Heart left ventricle (tissue), 16 donors: ENCODE data around the gene PTPRN2. TPM values are rescaled to one million over a fixed set of nuclear protein-coding genes. Genes with fewer than 3 reads are reported as not detected.

ENCODE experiments used
- ATAC-seq, 4 donors: fragments of 200-7000 bp; cut with Tn5 transposase; one replicate each; pipeline ENCODE4 v1.9.1; 2020 to 2022; ENCODE audit warnings: moderate library complexity in 4 of 4, mild to moderate bottlenecking in 3 of 4, moderate number of reproducible peaks in 1 of 4
- DNase-seq, 5 donors: peaks; one replicate each; pipeline ENCODE4 v3.0.0-alpha.2; 2020
- H3K27ac ChIP-seq, 12 donors: fragments of 200-600 bp; sonication (generic) in 4 of 12; one replicate each; pipeline versions ENCODE4 v1.5.0 to v1.8.0; 2016 to 2022; ENCODE audit warnings: mild to moderate bottlenecking in 2 of 12
- H3K27me3 ChIP-seq, 9 donors: fragments of 200-600 bp; sonication (generic) in 2 of 9; one replicate each; pipeline versions ENCODE4 v1.5.1 to v1.8.0; 2016 to 2022; ENCODE audit warnings: mild to moderate bottlenecking in 3 of 9
- H3K36me3 ChIP-seq, 9 donors: fragments of 200-600 bp; sonication (generic) in 2 of 9; one replicate each; pipeline versions ENCODE4 v1.5.0 to v1.8.0; 2018 to 2022; ENCODE audit warnings: mild to moderate bottlenecking in 2 of 9
- H3K4me1 ChIP-seq, 12 donors: fragments of 200-600 bp; sonication (generic) in 4 of 12; one replicate each; pipeline versions ENCODE4 v1.5.0 to v1.8.0; 2016 to 2022; ENCODE audit warnings: mild to moderate bottlenecking in 3 of 12
- H3K4me3 ChIP-seq, 12 donors: fragments of 200-600 bp; sonication (generic) in 4 of 12; one replicate each; pipeline versions ENCODE4 v1.5.0 to v1.8.0; 2017 to 2022; ENCODE audit warnings: mild to moderate bottlenecking in 9 of 12, moderate library complexity in 4 of 12
- H3K9me3 ChIP-seq, 12 donors: fragments of 200-600 bp; sonication (generic) in 4 of 12; one replicate each; pipeline versions ENCODE4 v1.5.0 to v1.8.0; 2016 to 2022; ENCODE audit warnings: mild to moderate bottlenecking in 1 of 12
- CTCF ChIP-seq, 12 donors: fragments of 200-600 bp; sonication (generic) in 4 of 12; IDR thresholded peaks; one replicate each; pipeline versions ENCODE4 v1.5.0 to v1.8.0; 2018 to 2022; ENCODE audit warnings: antibody characterized with exemption in 12 of 12, mild to moderate bottlenecking in 5 of 12
- POLR2A ChIP-seq, 2 donors: fragments of 450-650 bp; IDR thresholded peaks; one replicate each; pipeline ENCODE4 v1.6.1; 2017; ENCODE audit warnings: antibody characterized with exemption in 2 of 2, mild to moderate bottlenecking in 2 of 2, moderate library complexity in 2 of 2
- WGBS, 4 donors: extraction: QIAGEN DNeasy Blood & Tissue Kit in 2 of 4; methylation state at CpG; one replicate each; pipeline versions ENCODE4 v1.1.5 to v1.1.7; 2013 to 2018; 5-methylcytosine and 5-hydroxymethylcytosine counted together
- intact Hi-C, 10 donors: fragments of 100-400 bp; cut with DNase I; formaldehyde crosslinking; loops; one replicate each; pipeline versions ENCODE4 v1.11.1 to v1.14.2; 2022
- polyA plus RNA-seq, 2 donors: library from polyadenylated mRNA; stranded (reverse); fragments of 200-250 nt; gene quantifications; one replicate each; pipeline ENCODE4 v1.2.3, GENCODE V29; 2013
- total RNA-seq, 9 donors: library from RNA; depleted of rRNA in 2 of 9; stranded (reverse); fragments of >200 nt in 2 of 9; fragmentation: NEBNext Ultra II Directional in 3 of 9; extraction: Animal tissue kit (Norgen Biotek cat#: 25700) in 3 of 9; gene quantifications; one replicate each; pipeline versions ENCODE4 v1.1.0 to v1.2.4, GENCODE V29; 2016 to 2023
- donor health status: ischemic (EF 13 %, LVEDD 7.1; RV severe dilation, severe dysfunction).
- donor health status: healthy with polysubstance abuse.
- donor health status: DM: no; HTN: yes; CAD: no.
- donor health status: DM: no; HTN: no; CAD: no.
- donor health status: ischemic (EF 25% LVEDD 6.9; RV normal size, moderate dysfunction).
- donor health status: ischemic (EF 25% LVEDD 5.7; RV mildly dilated, moderate dysfunction).
- donor health status: healthy.
- donor health status: DM: yes; HTN: yes; CAD: no.
- donor health status: ischemic (EF 35%, LVEDD 5.7; RV mildly dilated, moderate dysfunction).
- donor health status: nonischemic (EF 11% LVEDD 7.7; RV severe dilation, severe dysfunction).
- donor health status: DM: yes; HTN: yes; CAD: no.
- donor health status: PGD.
- donor health status: ischemic (EF 29% LVEDD 5.4; RV normal size, mild dysfunction).
- donor health status: nonischemic (EF 23%, LVEDD 6.1; RV moderate dilation, normal function).

The PTPRN2 gene
- total and polyA plus RNA-seq, 11 donors, result 0.61 to 2.3 (median 1.3) TPM

- intact Hi-C loops, result no loop called here
- H3K27me3 ChIP-seq, result no peaks in the 10 kb centered on the region
- no peaks in the 10 kb centered on the region for H3K4me1 ChIP-seq
- H3K4me3 ChIP-seq, result no peak overlapping the region
- no peak overlapping the region for H3K27ac ChIP-seq
- 84 to 93% (median 87%) methylated on average over 17 to 18 of the region's 18 CpGs for WGBS, 4 donors
- H3K9me3 ChIP-seq, result no peaks in the 10 kb centered on the region
- TF ChIP-seq POLR2A (IDR thresholded peaks at IDR 0.05) (no peak), CTCF (IDR thresholded peaks at IDR 0.05) (no peak)
- DNase-seq, result no peak
- no peaks in the 10 kb centered on the region for H3K36me3 ChIP-seq
- no peak for ATAC-seq
These were observed 1047.6 kb downstream of the PTPRN2 start for GRCh38 chr7:157540020-157540419.

- WGBS, 4 donors, result 89 to 94% (median 92%) methylated on average over 19 of the region's 19 CpGs
These were observed 1048.1 kb downstream of the PTPRN2 start for GRCh38 chr7:157539521-157539920.

GRCh38 chr7:157538735-157539134 is 1048.9 kb downstream of the PTPRN2 start:
- Histone ChIP-seq H3K27me3 (no peaks in the 10 kb centered on the region), H3K4me1 (no peaks in the 10 kb centered on the region), H3K27ac (no peak overlapping the region), H3K4me3 (no peak overlapping the region), H3K9me3 (peaks cover 0 to 1% (median 0%) of the 10 kb centered on the region in 12 donors), H3K36me3 (no peaks in the 10 kb centered on the region)
- 94 to 96% (median 95%) methylated on average over 10 of the region's 10 CpGs for WGBS, 4 donors
- no peak for DNase-seq
- no peak for ATAC-seq
- intact Hi-C loops, result no loop called here
- TF ChIP-seq CTCF (IDR thresholded peaks at IDR 0.05) (no peak), POLR2A (IDR thresholded peaks at IDR 0.05) (no peak)

More at GRCh38 chr7:157539521-157539920, 1048.1 kb downstream of the PTPRN2 start:
- Histone ChIP-seq H3K4me3 (no peak overlapping the region), H3K27ac (no peak overlapping the region), H3K4me1 (no peaks in the 10 kb centered on the region), H3K36me3 (no peaks in the 10 kb centered on the region), H3K27me3 (no peaks in the 10 kb centered on the region), H3K9me3 (no peaks in the 10 kb centered on the region)
- no peak for TF ChIP-seq CTCF (IDR thresholded peaks at IDR 0.05)
- TF ChIP-seq POLR2A (IDR thresholded peaks at IDR 0.05), result no peak
- intact Hi-C loops, result no loop called here
- ATAC-seq, result no peak
- DNase-seq, result no peak

- ATAC-seq, result no peak
- whole genome bisulfite sequencing, 4 donors, result 89 to 93% (median 90%) methylated on average over 11 of the region's 11 CpGs
- Histone ChIP-seq H3K4me1 (no peaks in the 10 kb centered on the region), H3K4me3 (no peak overlapping the region), H3K27ac (no peak overlapping the region), H3K27me3 (no peaks in the 10 kb centered on the region), H3K36me3 (no peaks in the 10 kb centered on the region), H3K9me3 (peaks cover 0 to 5% (median 0%) of the 10 kb centered on the region in 12 donors)
- intact Hi-C loops, result no loop called here
- DNase-seq, result no peak
- TF ChIP-seq CTCF (IDR thresholded peaks at IDR 0.05) (no peak), POLR2A (IDR thresholded peaks at IDR 0.05) (no peak)
These were observed 1049.3 kb downstream of the PTPRN2 start for GRCh38 chr7:157538321-157538720.
